Activated CD4-positive, alpha-beta T cell treated with anti-CD3 and anti-CD28 coated beads, Interleukin-2, amount 50 U/mL, for 1 hour (primary cell): Measurements from ENCODE around the gene ACSL1.
"Not testable (repeated sequence)": the region's sequence is repeated elsewhere in the genome, so short reads cannot be mapped to it uniquely, and the experiment has no call there.

Experiments used
- DNase-seq: peaks from one replicate; pipeline ENCODE4 v3.0.0-alpha.2; 2020

The ACSL1 gene

GRCh38 chr4:184750926-184751584 is 74.7 kb downstream of the ACSL1 start:
- no peak for DNase-seq

GRCh38 chr4:184748251-184748652 is 77.5 kb downstream of the ACSL1 start:
- no peak for DNase-seq

GRCh38 chr4:184747034-184747830 is 78.5 kb downstream of the ACSL1 start:
- no peak for DNase-seq

- peak; percentile 66 for DNase-seq
These were observed 79.7 kb downstream of the ACSL1 start for GRCh38 chr4:184745831-184746795.

- no peak for DNase-seq
These were observed 81.5 kb downstream of the ACSL1 start for GRCh38 chr4:184744236-184744635.

GRCh38 chr4:184743650-184744049 is 82.1 kb downstream of the ACSL1 start:
- DNase-seq, result no peak

GRCh38 chr4:184741651-184742050 is 84.1 kb downstream of the ACSL1 start:
- DNase-seq, result not testable (repeated sequence)

- no peak for DNase-seq
These were observed 84.8 kb downstream of the ACSL1 start for GRCh38 chr4:184740980-184741391.

- DNase-seq, result not testable (repeated sequence)
These were observed 86.2 kb downstream of the ACSL1 start for GRCh38 chr4:184739575-184739974.

- DNase-seq, result no peak
These were observed 91.0 kb downstream of the ACSL1 start for GRCh38 chr4:184734758-184735157.

- DNase-seq, result peak; percentile 93
These were observed 91.9 kb downstream of the ACSL1 start, which contains the start of gene CENPU for GRCh38 chr4:184733654-184734524. Gene CENPU, minus strand, starts transcription at chr4:184734096. Its CDS starts 34 bp downstream, at chr4:184734062.

- no peak for DNase-seq
These were observed 93.6 kb downstream of the ACSL1 start for GRCh38 chr4:184732126-184732525.

GRCh38 chr4:184731056-184731455 is 94.7 kb downstream of the ACSL1 start:
- no peak for DNase-seq

- DNase-seq, result no peak
These were observed 95.8 kb downstream of the ACSL1 start for GRCh38 chr4:184729946-184730345.

GRCh38 chr4:184728858-184729257 is 96.9 kb downstream of the ACSL1 start:
- no peak for DNase-seq

- DNase-seq, result no peak
These were observed 98.3 kb downstream of the ACSL1 start for GRCh38 chr4:184727430-184727829.

GRCh38 chr4:184722798-184723197 is 103.0 kb downstream of the ACSL1 start:
- no peak for DNase-seq

GRCh38 chr4:184721254-184721653 is 104.5 kb downstream of the ACSL1 start:
- DNase-seq, result no peak

- no peak for DNase-seq
These were observed 106.4 kb downstream of the ACSL1 start for GRCh38 chr4:184719407-184719806.

- DNase-seq, result no peak
These were observed 110.2 kb downstream of the ACSL1 start for GRCh38 chr4:184715526-184715925.

- no peak for DNase-seq
These were observed 111.9 kb downstream of the ACSL1 start for GRCh38 chr4:184713887-184714286.

GRCh38 chr4:184712322-184712721 is 113.4 kb downstream of the ACSL1 start:
- no peak for DNase-seq
